Stimulated activated CD4-positive, alpha-beta T cell treated with anti-CD3 and anti-CD28 coated beads, Interleukin-15, amount 100 ng/mL, for 24 hours (primary cell): ENCODE data around the gene OPN1LW.
"Not testable (repeated sequence)": the region's sequence is repeated elsewhere in the genome, so short reads cannot be mapped to it uniquely, and the experiment has no call there.

Source experiments
- DNase-seq: peaks from one replicate; pipeline ENCODE4 v3.0.0-alpha.2; 2020

The OPN1LW gene

DNA sequence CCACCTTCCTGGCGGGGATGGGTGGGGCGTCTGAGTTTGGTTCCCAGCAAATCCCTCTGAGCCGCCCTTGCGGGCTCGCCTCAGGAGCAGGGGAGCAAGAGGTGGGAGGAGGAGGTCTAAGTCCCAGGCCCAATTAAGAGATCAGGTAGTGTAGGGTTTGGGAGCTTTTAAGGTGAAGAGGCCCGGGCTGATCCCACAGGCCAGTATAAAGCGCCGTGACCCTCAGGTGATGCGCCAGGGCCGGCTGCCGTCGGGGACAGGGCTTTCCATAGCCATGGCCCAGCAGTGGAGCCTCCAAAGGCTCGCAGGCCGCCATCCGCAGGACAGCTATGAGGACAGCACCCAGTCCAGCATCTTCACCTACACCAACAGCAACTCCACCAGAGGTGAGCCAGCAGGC is at the start of gene OPN1LW:
Gene OPN1LW (plus strand): TSS at position 234 of the 400 bp plus-strand sequence. CDS start 41 bp downstream, at position 275.
- DNase-seq = not testable (repeated sequence)

DNA sequence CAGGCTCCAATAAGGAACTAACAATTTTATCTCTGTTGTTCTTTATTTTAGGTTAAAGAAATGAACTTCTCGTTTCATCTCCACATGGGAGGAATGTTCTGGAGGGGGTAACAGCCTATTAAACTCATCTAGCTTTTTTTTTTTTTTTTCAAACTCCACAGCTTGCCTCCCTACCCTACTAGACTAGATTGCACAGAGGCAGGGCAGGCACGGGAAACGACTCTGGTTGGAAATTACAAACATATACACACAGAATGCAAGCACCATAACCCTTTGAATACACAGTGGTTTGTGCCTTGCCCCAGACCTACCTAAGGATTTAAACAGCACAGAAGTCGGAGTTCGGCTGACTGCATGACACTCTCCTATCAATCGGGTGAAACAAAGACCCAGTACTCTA is 49.2 kb upstream of the OPN1LW start:
- DNase-seq = no peak

DNA sequence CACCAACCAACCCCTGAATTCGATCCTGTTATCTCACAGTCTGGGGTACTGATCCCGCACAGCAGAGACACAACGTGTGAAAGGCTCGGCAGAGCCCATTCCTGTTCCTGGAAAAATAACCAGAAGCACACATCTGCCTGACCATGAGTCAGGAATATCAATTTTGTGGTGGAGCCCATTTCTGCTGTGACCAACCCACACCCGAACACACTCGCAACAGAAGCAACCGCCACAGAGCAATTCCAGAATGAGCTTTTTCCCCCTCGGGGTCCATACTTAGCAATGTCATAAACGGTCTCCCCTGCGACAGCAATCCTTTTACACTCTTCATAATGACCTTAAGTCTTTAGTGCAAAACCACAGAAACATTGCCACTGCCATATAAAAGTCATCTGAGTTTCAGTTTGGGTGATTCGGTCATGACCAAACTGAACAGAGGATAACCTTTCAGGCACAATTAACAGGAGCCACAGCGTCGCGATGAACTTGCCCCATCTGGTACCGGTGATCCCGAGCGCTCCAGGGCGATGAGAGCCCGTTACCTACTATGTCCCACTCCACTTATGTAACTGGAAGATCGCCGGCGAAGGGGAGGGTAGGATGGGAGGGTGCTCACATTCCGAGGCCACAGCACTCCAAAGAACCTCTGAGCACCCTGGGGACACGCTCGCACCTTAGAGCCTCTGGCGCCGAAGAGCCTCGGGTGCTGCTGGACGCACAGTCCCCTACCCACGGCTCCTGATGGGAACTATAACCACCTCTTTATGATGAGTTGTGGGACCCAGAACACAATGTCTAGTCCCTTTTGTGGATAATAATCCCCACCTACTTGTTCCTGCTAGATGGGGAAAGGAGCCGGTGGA is 47.7 kb upstream of the OPN1LW start:
- peak; percentile 16 for DNase-seq

DNA sequence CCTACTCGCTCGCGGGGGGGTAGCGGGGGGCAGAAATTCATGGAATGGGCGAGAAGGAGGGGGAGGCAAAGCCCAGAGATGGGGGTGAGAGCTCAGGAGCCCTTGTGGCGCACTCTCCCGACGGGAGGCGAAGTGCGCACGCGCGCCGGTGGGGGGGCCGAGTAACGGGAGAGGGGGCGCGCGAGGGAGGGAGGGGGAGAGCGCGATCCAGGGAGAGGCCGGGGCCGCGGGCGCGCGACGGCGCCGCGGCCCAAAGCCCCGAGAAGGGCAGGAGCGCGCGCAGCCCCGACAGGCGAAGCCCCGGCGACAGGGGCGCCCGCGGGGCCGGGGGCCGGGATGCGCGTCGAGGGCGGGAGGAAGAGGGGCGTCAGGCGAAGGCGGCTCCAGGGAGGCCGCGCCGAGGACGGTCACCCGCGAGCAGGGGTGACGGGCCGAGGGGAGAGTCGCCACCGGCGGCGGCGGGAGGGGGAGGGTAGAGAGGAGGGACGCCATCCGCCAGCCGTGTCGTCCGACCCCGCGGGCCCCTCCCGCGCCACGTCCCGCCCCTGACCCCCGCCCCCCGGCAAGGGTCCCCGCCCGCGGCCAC is 46.9 kb upstream of the OPN1LW start:
- peak; percentile 73 for DNase-seq

DNA sequence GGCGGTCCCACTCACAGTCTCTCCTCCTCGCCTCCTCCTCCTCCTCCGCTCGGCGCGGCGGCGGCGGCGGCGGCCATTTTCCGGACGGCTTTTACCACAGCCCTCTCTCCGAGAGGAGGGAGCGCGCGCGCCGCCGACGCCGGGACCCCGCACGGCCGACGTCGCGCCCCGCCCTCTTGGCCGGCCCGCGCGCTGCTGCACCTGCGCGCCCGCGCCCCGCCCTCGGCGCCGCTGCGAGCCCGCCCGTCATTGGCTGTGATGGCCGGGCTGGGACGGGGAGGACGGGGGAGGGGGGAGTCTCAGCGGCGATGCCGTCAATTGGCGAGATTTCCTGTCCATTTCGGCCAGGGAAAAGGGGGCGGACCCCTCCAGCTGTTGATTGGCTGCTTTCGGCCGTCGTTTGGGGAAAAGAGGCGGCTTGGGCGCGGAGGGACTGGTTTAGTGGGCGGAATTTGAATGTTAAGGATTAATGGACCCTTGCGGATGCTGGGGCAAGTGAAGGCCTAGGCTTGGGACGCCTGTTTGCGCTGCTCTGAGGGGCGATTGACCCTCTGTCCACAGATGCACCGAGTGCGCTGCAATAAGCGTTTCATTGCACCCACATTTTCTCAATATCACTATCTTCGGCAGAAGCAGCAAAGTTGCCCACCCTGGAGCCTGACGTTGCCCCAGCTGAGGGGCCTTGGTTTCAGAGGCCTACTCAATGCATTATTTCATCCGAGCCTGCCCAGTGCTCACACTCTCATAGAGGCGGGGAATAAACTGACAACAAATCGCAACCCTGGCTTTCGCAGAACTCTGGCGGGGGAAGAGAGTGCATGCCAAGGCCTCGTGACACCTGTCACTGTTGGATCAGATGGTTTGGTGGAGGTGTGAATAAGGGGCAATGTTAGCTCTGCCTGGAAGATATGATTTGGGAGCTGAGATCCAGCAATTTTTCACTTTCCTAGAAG is 46.2 kb upstream of the OPN1LW start, which contains the start of gene MECP2:
Gene MECP2 (minus strand): TSS at position 129 of the 953 bp plus-strand sequence.
- peak; percentile 93 for DNase-seq

DNA sequence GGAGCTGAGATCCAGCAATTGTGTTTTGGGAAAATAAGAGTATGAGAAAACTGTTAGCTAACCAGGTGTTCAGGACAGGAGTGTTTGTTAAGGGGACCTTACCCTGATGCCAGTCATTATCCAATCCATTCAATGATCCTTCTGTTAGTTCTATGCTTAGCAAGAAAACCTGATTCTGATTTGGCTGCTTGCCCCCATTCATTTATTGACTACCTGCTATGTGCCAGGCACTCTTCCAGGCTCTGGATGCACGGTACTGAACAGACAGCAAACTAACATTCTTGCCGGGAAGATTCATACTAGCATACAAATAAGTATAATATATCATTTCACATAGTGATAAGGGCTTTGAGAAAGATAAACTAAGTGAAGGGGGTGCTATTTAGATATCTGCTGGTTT is 45.5 kb upstream of the OPN1LW start:
- DNase-seq = no peak

DNA sequence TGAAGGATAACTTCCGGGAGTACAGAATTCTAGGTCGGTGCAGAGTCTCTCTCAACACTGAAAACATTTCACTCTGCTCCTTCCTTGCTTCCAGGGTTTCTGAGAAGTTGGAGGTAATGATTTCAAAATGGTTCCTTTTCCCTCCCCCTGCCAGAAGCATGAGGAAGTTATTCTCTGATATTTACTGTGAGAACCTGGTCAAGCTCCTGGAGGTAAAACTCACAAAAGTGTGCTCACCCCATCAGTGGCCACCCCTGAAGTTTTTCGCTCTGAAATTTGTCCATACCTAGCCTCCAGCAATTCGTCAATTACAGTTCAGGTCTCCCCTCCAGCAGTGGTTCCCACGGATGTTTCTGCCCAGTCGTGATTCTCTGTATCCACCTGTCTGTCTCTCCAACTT is 30.3 kb upstream of the OPN1LW start:
- no peak for DNase-seq

DNA sequence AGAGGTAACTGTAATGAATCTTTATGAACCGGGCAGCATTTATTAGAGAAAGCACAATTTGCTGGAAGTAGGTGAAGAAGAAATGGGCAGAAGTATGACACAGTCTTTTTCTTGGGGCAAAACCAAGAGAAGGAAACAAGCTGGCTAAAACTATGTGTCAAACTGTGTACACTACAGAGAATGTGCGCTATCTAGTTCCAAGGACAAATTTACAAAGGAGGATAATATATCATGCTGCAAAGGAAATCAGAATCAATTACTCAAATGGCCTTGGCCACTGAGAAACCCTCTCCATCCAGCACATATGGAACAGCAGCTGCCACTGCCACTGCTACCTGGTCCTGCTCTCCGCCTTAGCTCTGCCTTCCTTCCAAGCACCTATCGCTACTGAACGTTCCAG is 29.4 kb upstream of the OPN1LW start:
- no peak for DNase-seq

DNA sequence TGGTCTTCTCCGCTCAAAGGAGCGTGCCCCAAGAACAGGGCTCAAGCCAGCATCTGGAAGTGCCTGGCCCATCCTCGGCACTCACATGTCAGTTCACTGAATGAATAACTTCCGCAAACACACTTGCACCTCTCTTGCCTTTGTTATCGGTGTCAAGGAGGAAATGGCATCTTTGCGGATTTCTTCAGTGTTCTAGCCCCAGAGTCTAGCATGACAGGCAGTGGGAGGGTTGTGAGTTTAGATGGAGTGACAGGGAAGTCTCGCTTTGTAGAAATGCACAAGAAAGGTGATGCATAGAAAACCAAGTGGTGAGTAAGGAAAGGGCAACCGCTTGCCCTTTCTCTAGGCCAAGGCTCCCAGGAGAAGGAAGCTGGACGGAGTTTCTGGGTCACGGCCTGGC is 29.0 kb upstream of the OPN1LW start:
- DNase-seq = no peak

DNA sequence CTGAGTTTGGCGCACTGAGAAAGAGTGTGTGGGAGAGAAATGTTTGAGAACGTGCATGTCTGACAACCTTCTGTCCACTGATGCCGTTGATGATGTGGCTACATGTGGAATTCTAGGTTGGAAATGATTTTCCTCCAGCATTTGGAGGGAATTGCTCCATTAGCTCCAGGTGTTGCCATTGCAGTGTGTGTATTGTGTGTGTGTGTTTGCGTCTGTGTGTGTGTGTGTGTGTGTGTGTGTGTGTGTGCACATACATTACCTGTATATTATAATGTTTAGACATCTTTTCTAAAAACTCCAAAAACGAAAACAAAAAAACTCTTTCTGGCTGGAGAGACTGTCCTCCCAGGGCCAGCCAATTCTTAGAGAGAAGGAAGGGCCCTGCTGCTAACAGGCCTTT is 28.3 kb upstream of the OPN1LW start:
- DNase-seq = no peak

DNA sequence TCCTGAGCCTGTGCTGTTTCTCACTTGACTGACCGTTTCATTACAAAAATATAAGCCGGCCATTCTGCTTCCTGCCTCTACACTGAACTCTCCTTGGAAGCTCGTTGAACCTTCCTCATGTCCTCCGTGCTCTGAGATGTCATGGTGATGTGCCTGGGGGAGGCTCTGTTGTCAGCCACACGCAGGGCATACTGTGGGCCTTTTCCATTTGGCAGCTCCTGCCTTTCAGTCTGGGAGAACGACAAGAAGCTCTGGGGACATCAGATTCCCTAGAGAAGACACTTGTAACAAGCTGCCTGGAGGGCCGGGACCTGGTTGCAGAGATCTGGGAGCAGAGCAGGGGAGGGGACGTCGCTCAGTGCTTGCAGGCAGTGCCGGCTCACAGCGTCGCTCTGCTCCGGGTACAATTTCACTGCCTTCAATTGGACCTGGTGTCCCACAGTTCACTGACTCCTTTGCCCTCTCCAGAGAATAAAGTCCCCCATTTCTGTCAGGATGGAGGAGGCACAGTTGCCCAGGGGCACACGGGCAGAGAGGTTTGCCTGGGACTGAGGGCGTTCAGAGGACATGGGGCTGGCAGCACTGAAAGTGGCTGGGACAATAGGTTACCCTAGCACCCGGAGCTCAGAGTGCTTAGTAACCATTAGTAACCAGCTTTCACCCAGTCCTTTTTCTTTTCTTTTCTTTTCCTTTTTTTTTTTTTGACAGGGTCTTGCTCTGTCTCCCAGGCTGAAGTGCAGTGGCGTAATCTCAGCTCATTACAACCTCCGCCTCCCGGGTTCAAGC is 27.4 kb upstream of the OPN1LW start:
- DNase-seq = no peak

DNA sequence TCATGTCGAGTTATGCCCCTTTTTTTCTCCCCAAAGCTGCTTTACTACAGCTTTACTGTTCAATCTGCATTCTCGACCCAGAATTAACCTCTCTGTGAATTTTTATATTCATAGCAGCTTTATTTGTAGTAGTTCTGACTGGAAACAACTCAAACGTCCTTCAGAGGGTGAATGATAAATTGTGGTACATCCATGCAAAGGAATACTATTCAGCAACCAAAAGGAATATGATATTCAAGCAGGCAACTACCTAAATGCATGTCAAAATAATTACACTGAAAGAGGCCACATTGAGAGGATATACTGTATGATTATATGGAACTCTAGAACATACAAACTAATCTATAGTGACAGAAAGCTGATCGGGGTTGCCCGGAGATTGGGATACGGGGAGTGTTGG is 26.5 kb upstream of the OPN1LW start:
- no peak for DNase-seq

DNA sequence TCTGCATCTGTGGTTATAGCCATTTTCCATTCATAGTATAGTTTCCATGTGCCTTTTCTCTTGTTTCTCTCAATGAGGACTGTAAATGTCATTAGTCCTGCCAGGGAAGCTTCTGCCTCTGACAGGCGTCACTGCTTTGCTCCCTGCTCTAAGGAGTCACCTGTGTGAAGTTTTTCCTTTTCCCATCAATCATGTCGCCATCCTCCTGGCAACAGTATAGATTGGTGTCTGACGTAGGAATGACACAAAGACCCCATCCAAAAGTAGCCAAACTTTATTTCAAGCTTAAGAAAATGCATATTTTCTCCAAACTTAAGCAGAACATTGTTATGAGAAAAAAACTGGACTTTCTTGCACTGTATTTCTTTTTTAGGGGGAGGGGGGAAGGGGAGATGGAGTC is 23.5 kb upstream of the OPN1LW start:
- DNase-seq = no peak

DNA sequence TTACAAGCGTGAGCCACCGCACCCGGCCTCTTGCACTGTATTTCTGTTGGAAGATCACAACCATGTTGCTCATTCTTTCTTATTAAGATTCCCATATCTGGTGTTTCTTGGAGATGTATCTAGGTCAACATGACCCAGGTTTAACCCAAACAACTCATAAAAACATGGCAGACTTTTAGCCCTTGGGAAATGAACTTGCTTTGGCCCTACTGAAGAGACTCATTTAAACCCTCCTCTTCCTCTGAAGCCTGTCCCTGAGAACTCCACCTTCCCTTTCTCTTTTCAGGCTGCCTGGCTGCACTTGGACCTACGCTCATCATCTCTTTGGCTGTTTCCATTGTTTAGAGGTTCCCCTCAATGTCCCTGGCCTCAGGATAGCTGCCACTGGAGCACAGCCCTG is 22.8 kb upstream of the OPN1LW start:
- DNase-seq = no peak

DNA sequence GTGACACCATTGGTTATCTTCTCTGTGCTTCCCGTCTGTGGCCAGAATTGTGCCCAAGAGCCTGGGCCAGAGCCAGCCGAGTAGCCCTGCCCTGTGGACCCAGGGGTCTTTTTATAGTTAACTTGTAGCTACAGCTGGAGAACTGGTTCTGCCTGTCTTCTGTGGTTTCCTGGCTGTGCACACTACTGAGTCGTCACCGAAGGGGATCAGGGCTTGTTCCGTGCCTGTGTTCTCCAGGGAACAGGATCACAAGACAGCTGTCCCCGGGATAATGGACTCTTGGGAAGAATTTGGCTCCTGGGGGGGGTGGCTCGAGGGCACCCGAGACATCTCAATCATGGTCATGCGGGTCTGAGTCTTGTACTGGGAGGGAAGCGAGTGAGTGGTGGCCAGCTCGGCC is 22.1 kb upstream of the OPN1LW start:
- no peak for DNase-seq

DNA sequence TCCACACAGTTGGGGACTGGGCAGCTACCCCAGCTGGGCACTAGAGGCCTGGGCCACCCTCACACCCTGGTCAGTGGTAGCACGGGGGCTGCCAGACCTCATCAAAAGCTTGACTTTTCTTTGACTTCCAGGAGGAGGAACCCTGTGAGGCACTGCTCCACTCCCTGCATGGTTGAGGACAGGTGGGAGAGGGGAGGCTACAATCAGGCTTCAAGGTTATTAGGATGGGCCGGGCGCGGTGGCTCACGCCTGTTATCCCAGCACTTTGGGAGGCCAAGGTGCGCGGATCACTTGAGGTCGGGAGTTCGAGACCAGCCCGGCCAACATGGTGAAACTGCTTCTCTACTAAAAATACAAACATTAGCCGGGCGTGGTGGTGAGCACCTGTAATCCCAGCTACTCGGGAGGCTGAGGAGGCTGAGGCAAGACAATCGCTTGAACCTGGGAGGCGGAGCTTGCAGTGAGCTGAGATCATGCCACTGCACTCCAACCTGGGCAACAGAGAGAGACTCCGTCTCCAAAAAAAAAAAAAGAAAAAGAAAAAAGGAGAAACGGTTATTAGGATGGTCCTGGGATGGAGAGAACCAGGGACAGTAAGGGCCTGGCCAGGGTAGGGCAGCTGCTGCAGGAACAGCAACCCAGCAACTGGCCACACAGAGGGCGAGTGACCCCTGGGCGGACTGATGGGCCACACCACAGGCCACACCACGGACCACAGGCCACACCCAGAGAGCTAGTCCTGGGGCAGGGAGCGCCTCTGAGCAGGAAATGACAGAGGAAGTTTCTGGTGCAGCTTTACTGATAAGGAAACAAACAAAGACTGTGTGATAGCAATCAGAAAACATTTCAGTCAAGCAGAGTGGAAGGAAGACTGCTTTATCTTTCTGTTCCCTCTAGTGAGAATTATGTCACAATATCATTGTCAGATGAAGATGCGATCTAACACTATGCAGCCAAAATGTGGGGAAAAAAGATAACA is 20.5 kb upstream of the OPN1LW start:
- peak; percentile 19 for DNase-seq

DNA sequence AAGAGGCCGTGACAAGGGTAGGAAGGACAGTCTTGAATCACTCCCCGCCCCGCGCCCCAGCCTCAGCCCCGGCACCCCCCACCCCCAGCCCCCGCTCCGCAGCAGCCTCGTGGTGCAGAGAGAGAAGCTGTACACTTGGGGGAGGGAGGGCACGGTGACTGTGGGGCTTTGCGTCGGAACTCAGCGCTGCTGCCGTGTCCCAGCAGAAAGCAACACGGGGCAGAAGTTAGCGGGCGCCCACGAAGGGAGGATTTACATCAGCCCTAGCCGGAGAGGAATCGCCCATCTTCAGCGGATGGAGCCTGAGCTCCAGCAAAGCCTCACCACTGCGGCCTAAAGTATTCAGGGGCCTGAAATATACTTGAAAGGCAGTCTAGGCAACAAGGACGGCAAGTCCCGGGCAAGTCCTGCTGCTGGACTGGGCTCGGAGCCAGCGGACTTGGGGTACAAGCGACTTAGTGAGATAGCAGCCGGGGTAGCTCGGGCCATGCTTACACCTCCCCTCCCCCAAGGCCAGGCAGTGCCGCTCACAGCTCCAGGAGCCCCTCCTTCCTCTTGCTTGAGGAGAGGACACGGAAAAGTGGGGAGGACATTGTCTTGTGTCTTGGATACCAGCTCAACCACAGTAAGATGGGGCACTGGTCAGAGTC is 18.5 kb upstream of the OPN1LW start:
- DNase-seq = no peak

DNA sequence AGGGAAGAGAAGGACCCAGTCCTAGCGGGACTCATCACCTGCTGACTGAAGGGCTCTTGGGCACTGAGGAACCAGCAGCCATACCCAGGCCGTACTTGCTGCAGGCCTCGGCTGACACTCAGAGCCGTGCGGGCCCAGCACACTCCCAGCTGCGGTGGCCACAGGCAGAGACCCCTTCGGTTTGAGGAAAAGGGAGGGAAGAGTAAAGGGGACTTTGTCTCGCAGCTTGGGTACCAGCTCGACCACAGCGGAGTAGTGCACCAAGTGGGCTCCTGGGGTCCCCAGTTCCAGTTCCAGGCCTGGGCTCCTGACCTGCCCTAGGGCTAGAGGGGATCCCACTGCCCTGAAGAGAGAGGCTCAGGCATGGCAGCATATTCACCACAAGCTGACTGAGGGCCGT is 17.9 kb upstream of the OPN1LW start:
- DNase-seq = no peak

DNA sequence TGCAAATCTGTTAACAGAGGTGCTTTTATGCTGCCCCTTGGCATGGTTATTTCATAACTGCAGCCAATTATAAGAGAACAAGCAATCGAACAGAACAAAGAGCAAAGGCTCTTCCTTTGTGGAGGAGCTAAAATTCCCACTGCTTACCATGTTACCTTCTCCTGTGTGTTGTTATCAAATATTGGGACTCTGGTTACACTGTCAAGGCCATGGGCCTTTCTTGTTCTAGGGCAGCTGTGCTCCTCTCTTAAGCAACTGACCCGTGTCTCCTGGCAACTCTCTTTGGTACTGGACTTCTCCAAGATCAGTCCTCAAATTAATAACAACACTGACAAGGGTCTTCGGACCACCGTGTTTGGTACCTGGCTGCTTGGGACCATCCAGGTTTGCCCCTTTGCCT is 12.1 kb upstream of the OPN1LW start:
- DNase-seq = no peak

DNA sequence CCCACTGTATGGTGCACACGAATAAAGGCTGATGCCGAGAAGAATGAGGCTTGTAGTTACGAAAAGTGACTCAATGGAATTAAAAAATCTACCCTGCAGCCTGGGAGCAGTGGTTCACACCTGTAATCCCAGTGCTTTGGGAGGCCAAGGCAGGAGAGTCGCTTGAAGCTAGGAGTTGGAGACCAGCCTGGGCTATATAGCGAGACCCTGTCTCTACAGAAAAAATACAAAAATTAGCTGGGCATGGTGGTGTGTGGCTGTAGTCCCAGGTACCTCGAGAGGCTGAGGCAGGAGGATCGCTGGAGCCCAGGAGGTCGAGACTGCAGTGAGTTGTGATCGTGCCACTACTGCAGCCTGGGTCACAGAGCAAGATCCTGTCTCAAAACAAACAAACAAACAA is 11.7 kb upstream of the OPN1LW start:
- DNase-seq = no peak
